ENCODE measurements around the gene HPSE2. TPM values are rescaled to one million over a fixed set of nuclear protein-coding genes. Genes with fewer than 3 reads are reported as not detected.
"Not testable (repeated sequence)": the region's sequence is repeated elsewhere in the genome, so short reads cannot be mapped to it uniquely, and the experiment has no call there.

The HPSE2 gene
- total RNA-seq, 3 donors from 2014 or later = 2.7 to 8.0 (median 5.9) TPM

GRCh38 chr10:98511876-98512275 is 723.8 kb downstream of the HPSE2 start:
- Histone ChIP-seq H3K9me3 (no peaks in the 10 kb centered on the region), H3K4me3 (no peak overlapping the region), H3K27me3 (no peaks in the 10 kb centered on the region), H3K4me1 (no peaks in the 10 kb centered on the region), H3K27ac (no peak overlapping the region), H3K36me3 (no peaks in the 10 kb centered on the region)
- TF ChIP-seq CTCF (IDR thresholded peaks at IDR 0.05) = no peak
- TF ChIP-seq POLR2AphosphoS5 (IDR thresholded peaks at IDR 0.05) = no peak
- TF ChIP-seq POLR2A (IDR thresholded peaks at IDR 0.05) = no peak
- intact Hi-C loops (cut with DNase I; ENCODE audit: low total_unique reads) = no loop called here
- DNase-seq (ENCODE audit: low spot score in 2 of 2) = no peak

- TF ChIP-seq CTCF (IDR thresholded peaks at IDR 0.05) = no peak
- no peak for TF ChIP-seq POLR2AphosphoS5 (IDR thresholded peaks at IDR 0.05)
- no peak for TF ChIP-seq POLR2A (IDR thresholded peaks at IDR 0.05)
- Histone ChIP-seq H3K27ac (no peak overlapping the region), H3K4me3 (no peak overlapping the region), H3K27me3 (no peaks in the 10 kb centered on the region), H3K36me3 (no peaks in the 10 kb centered on the region), H3K9me3 (no peaks in the 10 kb centered on the region), H3K4me1 (no peaks in the 10 kb centered on the region)
- intact Hi-C loops (cut with DNase I; ENCODE audit: low total_unique reads) = no loop called here
- no peak for DNase-seq (ENCODE audit: low spot score in 2 of 2)
Observed at GRCh38 chr10:98510412-98510995, 725.1 kb downstream of the HPSE2 start.

- Histone ChIP-seq H3K4me1 (no peaks in the 10 kb centered on the region), H3K9me3 (no peaks in the 10 kb centered on the region), H3K36me3 (no peaks in the 10 kb centered on the region), H3K27ac (no peak overlapping the region), H3K4me3 (no peak overlapping the region), H3K27me3 (no peaks in the 10 kb centered on the region)
- TF ChIP-seq CTCF (IDR thresholded peaks at IDR 0.05) (no peak), POLR2A (IDR thresholded peaks at IDR 0.05) (no peak), POLR2AphosphoS5 (IDR thresholded peaks at IDR 0.05) (no peak)
- intact Hi-C loops (cut with DNase I; ENCODE audit: low total_unique reads) = no loop called here
- DNase-seq (ENCODE audit: low spot score in 2 of 2) = no peak
Observed at GRCh38 chr10:98509745-98510144, 725.9 kb downstream of the HPSE2 start.

- H3K4me3 ChIP-seq; H3K4me1 ChIP-seq; DNase-seq (ENCODE audit: low spot score in 2 of 2); H3K27ac ChIP-seq; H3K36me3 ChIP-seq; H3K27me3 ChIP-seq; intact Hi-C loops (cut with DNase I; ENCODE audit: low total_unique reads); H3K9me3 ChIP-seq: not testable (repeated sequence)
Observed at GRCh38 chr10:98502535-98502934, 733.1 kb downstream of the HPSE2 start.

GRCh38 chr10:98492763-98493162 is 742.9 kb downstream of the HPSE2 start:
- intact Hi-C loops (cut with DNase I; ENCODE audit: low total_unique reads) = no loop called here
- Histone ChIP-seq H3K4me1 (no peaks in the 10 kb centered on the region), H3K4me3 (no peak overlapping the region), H3K36me3 (no peaks in the 10 kb centered on the region), H3K27ac (no peak overlapping the region), H3K27me3 (no peaks in the 10 kb centered on the region), H3K9me3 (peaks cover 13 to 21% of the 10 kb centered on the region in 2 donors)
- no peak for DNase-seq (ENCODE audit: low spot score in 2 of 2)
- TF ChIP-seq POLR2AphosphoS5 (IDR thresholded peaks at IDR 0.05) = no peak
- no peak for TF ChIP-seq CTCF (IDR thresholded peaks at IDR 0.05)
- TF ChIP-seq POLR2A (IDR thresholded peaks at IDR 0.05) = no peak
